ENCODE data around the gene PCDHGA1. TPM values are rescaled to one million over a fixed set of nuclear protein-coding genes. Genes with fewer than 3 reads are reported as not detected.

PCDHGA1 gene
- total and polyA plus RNA-seq, 9 of the 15 experiments (the other 6 are each of a cell fraction or from before 2014, with no cell fraction given), result 0.05 to 0.26 (median 0.18) TPM; not detected in 2

DNA sequence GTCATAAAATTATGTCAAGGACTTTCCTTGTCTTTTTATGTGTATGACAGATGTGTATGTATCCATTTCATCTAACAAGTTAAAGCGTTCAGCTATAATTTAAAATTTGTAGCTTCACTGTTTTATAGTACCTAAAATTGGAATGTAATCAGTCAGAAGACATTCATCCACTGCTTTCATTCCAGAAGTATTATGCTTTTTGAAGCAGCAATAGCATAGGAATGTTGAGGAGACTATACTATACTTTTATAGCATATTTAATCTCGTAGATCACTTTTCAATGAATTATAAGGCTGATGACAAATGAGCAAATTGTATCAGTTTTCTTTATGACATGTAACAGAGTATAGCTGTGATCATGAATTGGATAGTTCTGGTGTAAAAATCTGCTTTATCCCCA, 106.9 kb downstream of the PCDHGA1 start (continued):
- TF ChIP-seq ZNF407 (IDR thresholded peaks at IDR 0.05; ENCODE audit: low read depth) (no peak), FOXO4 (CRISPR knock-in tag; IDR thresholded peaks at IDR 0.05) (no peak), TAF9B (IDR thresholded peaks at IDR 0.05; ENCODE audit: partially characterized antibody) (no peak)

Data from K562 (cell line).